Stromal cell of bone marrow (primary cell): ENCODE measurements around the gene TENM4.

Source experiments
- DNase-seq: peaks from one replicate; pipeline ENCODE4 v3.0.0-alpha.2; 2012; ENCODE audit warnings: low read depth

The TENM4 gene

DNA sequence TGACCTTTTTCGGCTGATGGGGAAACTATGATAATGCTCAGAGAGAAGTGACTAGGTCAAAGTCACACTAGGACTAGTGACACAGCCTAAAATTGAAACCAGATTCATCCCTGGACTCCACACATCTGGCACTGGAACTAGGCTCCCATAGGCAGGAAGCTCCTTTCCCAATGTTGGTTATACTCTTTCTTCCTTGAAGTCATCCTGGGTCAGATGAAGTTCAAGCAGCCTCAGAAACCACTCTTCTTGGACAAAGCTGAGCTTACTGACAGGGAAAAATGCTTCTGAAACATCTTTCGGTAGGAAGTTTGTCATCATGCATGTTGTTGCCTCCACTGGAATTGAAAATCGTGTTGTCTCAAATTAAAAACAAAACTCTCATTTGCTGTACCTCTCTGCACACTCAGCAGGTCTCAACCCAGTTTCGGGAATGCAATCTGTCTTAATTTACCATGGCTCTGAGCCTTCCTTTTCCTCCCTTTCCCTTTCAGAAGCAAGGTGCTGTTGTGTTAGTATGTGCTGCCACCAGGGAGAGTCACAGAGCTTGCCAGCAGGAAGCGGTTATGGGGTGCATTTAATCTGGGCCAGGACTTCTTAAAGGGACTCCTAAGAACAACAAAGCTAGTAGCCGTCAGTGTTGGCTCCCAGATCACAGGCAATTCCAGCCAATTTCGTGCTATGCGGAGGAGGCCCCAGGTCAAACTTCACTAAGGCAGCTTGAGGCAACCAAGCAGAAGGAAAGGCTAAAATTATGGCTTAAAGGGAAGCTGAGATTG, 384.8 kb downstream of the TENM4 start:
- DNase-seq: peak; percentile 90

DNA sequence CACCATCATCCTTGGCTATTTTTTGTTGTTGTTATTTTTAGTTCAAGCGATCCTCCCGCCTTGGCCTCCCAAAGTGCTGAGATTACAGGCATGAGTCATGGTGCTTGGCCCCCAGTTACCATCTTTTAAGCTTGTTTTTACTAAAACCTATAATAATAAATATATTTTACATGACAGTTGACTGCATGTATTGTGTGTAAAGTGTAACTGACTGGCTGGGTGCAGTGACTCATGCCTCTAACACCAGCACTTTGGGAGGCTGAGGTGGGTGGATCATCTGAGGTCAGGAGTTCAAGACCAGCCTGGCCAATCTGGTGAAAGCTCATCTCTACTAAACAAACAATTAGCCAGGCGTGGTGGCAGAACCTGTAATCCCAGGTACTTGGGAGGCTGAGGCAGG, 386.2 kb downstream of the TENM4 start:
- peak; percentile 55 for DNase-seq

DNA sequence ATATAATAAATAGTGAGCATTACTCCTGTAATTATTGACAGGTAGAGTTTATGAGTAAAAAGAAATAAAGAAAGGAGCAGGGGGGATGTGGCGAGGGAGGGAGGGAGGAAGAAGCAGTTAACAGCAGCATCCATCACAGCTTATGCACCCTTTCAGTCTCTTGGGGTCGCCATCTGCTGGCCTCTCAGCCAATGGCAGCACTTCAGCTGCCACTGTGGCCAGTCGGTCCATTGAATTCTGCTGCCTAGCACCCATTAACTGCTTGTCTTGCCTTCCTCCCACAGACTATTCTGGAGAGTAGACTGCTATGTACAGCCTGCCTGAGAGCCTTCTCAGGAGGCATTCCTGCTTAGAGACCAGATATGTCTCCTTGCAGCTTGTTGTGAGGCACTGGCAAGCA, 388.3 kb downstream of the TENM4 start:
- DNase-seq: no peak

DNA sequence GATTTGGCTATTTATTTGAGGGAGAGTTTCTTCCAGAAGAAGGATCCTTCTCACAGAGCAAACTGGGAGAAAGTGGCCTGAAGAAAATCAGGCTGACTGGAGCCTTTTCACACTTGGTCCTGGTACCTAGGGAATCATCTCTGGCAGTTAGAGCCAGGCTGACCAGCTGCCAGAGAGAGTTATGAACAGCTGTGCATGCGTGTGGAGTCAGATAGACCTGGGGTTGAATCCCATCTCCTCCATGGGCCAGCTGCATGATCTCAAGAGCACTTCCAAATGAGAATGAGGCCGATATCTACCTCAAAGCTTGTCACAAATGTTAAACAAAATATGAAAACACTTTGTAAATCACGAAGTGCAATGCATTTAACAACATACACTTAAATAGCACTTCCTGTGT, 390.0 kb downstream of the TENM4 start:
- DNase-seq: no peak

DNA sequence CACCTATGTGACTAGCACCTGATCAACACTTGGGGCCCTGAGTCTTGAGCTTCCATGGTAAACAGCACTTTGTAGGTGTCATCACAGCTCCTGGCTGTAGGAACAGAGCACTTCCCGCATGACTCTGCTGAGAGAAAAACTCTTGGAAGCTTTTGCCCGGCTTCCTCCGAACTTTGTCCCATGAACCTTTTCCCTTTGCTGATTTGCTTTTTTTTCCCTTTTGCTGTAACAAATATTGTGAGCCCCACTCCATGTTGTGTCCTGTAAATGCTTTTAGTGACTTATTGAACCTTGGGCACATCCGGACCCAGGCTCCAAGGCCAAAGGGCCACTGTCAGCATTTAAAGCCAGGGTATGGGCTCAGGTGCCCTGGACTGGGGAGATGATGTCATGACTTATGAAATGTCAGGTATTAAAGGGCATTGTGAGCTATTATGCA, 391.1 kb downstream of the TENM4 start:
- DNase-seq: no peak

DNA sequence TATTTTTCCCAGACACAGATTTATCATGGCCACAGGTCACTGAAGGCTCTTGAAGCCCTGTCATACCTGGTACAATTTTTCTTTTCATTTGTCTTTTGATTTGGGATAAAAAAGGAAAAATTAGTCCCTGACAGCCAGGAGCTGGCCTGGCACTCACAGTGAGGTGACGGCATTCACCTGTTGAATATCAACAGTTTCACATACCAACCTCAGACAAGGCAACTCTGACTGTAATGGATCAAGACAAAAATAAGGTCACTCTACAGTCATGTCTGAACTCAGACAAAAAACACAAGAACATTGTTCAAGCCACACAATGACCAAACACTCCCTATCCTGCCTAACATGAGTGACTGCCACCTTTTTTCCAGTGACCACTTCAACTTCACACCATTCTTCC, 392.9 kb downstream of the TENM4 start:
- DNase-seq: no peak

DNA sequence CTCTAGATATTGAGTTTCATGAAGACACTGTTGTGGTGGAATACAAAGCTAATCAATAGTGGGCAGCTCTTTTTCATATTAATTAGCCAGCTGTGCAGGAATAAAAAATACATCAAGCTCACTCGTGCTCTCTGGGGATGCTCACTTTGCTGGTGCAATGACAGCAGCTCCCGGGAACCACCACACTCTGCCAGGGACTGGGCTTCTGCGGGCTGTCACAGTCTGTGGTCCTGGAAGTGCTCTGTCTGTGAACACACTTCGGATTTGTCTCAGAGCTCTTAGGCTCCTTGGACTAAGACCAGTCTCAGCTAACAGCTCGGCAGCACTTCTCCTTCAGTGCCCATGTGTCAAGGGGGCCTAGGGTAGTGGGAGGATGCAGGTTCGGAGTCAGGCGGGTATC, 393.5 kb downstream of the TENM4 start:
- DNase-seq: no peak

DNA sequence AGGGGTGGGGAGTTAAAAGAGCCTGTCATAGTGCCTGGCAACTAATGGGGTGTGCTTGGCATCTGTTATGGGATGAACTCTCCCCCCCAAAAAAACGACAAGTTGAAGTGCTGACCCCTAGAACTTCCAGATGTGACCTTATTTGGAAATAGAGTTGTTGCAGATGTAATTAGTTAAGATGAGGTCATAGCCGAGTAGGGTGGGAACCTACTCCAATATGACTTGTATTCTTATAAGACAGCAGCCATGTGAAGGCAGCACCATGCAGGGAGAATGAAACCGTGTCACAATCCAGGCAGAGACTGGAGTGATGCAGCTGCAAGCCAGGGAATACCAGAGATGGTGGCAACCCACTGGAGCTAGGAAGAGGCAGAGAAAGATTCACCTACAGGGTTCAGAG, 394.5 kb downstream of the TENM4 start:
- no peak for DNase-seq

DNA sequence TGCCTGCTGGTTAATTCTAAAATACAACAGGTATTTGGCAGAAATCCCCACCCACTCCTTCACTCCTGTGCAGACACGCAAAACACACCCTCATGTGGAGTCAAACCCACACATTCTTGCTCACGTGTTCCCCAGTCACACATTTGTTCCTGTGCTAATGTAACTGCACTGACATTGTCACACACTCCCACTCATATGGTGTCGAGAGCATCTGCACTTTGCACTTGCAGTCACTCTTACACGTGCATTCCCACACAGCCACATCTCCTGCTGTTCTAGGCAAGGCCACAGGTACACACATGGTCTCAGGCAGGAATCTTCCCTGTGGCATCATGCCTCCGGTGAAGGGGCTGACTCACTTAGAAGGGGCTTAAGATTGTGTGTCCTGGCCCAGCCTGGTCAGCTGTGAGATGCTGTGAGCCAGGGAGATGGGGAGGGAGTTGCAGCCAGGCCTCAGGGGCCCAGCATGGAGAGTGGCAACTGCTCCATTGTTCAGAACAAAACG, 395.0 kb downstream of the TENM4 start:
- no peak for DNase-seq

DNA sequence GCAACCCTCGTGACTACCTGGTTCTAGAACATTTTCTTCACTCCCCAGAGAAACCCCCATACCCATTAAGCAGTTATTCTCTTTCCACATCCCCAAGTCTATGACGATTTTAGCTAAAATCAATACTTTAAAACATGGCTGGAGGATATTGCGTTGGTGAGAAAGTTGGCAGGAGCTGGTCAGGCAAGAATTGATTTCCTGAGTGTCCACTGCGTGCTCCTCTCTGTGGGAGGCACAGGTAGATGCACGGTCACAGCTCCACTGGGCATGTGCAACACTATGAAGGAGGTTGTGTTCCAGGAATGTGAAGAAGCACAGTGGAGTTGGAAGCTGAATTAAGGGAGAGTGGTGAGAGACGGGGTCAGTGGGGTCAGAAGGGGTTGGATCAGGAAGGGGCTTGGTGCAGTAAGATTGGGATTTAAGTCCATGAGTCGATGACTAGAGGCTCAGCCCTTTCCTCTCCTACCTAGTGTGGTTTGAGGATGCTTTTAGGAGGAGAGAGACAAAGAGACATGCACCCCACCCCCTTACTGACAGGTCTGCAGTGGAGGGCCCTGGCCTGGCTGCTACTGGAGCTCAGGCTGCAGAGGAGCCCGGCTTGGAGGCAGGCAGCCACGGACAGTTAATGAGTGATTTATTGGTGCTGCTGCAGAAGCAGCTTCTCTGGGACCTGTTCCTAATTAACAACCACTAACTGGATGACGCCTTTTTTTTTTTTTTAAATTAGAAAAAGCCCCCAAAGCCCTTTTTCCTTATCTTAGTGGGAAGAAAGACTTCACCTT, 395.6 kb downstream of the TENM4 start:
- no peak for DNase-seq

DNA sequence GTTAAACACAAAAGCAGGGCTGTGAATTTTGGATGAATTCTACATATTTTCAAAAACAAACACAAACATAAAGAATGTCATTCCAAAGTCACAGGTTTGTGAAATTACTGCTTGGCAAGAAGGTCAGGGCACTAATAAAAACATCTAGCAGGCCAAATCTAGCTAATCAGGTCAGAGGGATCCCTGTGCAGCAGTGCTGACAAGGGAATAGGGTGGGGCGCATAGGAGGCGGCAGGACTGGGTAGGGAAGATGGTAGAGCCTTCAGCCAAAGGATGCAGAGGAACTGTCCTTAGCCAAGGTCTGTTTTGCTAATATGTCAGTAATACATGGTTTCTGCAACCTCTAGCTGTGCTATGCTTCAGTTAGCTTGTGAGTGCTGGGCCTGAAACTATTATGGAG, 396.6 kb downstream of the TENM4 start:
- no peak for DNase-seq

DNA sequence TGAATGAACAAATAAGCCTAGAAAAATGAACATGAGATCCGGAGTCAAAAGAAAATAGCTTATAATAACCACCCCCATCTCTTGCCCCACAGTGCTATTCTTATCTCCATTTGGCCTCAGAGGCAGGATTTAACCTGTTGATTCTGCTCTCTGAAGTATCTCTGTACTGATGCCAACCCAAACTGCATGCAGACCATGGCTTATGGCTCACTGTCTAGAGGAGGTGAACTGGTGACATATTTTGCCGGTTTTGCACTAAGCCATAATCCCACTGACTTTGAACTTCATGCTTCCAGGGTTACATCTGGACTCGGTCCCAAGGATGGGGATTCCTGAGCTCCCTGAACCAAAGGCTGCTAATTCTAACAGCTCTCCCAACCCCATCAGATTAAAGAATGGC, 397.1 kb downstream of the TENM4 start:
- no peak for DNase-seq

DNA sequence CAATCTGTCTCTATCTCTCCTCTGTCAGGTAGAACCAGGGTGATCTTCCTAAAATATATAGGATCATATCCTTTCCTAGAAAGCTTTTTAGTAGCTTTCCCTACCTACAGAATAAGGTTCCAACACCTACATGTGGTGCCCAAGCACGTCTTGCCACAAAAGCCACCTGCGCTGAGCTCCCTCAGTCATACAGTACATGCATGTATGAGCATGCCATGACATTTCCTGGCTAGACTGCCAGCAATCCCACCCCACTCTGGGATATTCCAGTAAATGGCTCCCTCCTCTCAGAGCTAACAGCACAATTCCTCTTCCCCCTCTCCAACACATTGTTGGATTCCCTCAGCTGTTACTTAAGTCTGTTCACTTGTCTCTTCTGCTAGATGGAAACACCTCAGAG, 398.0 kb downstream of the TENM4 start:
- no peak for DNase-seq

DNA sequence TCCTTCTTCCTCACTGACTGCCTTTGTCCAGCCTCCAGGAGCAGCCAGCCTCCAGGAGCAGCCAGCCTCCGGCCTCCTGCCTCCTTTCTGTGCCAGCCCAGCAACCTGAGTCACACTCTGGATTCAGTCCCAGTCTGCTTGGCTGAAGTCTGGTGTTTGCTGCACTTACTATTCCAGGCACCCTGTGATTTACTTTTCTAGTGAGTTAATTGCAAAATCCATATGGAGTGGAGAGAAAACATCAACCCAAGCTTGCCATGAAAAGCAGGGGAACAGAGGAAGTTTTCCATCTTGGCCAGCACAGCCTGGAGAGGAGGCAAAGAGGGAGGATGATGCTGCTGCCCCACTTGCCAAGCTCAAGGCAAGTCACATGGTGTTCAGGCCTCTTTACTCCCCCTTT, 400.5 kb downstream of the TENM4 start:
- DNase-seq: peak; percentile 22

DNA sequence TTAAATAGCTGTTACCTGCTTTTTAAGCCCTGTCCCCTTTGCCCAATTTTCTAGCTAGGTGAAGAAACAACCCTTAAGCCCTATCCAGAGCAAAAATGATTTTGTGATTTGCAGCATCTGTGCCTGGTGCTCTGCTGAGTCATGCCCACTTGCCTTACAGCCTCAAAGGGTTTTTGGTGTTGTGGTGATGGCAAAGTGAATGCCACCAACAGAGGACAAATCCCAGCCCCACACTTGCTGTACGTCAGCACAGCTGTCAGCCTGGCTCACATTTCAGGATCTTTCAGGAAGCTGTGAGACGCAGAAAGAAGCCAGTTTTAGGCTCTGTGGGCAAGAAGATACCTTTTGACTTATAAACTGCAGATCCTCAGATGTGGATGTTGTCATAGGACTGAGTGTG, 401.7 kb downstream of the TENM4 start:
- peak; percentile 23 for DNase-seq

DNA sequence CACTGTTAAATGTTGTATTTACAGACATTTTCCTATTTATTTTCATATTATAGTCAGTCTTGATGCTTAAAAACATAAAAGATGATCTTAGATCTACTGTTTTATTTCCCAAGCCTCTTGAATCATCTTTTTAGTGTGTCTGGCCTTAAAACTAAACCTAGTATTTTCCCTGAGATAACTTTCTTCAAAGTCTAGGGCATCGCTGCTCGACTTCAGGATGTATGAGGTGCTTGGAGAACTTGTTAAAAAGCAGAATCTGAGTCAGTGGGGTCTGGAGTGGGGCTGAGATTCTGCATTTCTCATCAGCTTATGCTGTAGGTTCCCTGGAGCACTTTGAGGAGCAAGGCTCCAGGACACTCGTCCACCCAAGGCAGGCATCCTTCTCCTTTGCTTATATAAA, 404.9 kb downstream of the TENM4 start:
- no peak for DNase-seq

DNA sequence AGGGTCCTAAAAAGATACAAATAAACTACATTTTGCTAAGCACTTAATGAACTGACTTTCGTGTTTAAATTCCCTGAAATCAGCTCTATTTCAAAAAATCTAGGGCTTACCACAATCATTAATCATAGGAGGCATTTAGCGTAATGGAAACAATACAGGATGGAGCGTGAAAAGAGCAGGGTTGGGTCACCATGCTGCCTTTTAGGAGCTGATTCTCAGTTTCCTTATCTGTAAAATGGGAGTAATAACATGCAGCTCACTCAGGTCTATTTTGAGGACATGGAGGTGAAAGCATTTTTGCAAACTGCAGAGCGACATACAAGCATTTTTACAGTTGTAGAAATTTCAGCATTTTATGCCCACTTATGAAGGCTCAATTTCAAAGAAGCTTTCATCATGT, 407.0 kb downstream of the TENM4 start:
- no peak for DNase-seq

DNA sequence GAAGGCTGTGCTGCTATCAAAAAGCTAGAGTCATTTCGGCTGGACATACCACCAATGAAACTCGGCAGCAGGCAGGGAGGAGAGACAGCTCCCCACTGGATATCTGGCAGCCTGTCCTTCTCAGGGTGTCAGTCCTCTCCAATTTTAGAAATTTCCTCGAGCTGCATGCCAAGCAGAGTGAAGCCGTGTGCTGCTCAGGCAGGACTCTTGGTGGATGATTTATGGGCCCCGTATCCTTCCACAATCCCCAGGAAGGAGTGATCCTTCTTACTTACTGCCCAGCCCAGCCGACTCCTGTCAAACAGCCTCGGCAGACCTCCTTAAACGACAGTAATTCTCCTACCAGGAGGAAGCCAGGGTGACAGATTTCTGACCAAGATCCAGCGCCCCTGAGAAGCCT, 410.4 kb downstream of the TENM4 start:
- DNase-seq: no peak

DNA sequence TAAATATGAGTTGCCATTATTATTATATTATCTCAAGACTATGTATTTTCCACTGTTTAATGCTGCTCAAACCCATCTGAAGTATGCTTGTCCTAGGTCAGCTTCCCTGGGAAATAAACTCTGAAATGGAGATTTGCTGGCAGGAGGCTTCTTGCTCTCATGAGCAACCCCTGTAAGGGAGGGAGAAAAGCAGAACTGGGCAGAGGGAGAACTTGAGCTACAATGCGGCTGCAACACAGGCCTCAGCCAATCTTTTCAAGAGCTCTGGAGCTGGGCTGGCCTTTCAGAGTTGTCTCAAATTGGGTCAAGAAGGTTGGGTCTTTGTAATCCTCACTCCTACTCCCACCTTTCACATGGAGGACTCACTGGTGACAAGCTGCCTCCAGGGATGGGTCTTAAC, 412.6 kb downstream of the TENM4 start:
- DNase-seq: no peak

DNA sequence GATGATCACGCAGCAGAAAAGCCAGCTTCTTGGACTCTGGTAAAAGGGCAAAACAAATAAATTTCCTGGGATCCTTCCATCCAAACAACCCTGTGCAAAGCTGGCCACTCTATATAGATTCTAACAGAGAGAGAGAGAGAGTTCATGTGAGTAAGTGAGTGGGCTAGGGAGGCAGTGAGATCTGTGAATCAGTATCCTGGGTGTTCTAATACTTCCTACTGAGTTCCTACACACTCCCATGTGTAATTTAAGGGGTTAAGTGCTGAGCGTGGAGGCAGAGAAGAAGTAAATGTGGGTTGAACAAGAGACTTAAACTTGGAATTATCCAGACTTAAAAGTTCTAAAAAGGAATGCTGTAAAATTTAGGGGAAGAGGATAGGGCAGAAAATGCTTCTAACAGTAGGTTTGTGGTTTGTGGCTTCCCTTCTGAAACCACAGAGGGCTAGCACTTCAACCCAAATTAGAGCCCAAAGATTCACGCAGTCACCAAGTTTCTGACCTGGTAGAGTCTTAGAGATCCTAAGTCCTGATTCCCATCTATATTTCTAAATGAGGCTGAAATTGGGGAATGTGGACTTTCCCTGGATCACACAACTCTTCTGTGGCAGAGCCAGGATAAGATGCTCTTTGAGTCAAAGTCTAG, 413.9 kb downstream of the TENM4 start:
- DNase-seq: peak; percentile 44

DNA sequence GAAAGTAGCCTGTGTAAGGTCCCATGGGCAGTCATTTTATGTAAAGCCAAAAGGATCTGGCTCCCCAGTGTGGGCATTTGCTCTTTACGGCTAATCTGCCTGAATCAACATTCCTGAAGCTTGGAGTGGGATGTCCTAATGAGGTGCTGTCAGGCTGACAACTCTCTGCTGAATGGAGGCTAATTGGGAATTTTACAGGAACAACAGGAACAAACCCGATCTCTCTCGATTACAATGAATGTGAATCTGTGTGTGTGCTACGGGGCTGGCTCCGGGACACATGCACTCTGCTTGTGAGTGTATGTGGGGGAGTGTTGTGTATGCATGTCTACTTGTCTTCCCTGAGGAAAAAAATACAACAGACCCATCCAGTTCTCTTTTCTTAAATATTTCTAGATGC, 415.2 kb downstream of the TENM4 start:
- DNase-seq: no peak

DNA sequence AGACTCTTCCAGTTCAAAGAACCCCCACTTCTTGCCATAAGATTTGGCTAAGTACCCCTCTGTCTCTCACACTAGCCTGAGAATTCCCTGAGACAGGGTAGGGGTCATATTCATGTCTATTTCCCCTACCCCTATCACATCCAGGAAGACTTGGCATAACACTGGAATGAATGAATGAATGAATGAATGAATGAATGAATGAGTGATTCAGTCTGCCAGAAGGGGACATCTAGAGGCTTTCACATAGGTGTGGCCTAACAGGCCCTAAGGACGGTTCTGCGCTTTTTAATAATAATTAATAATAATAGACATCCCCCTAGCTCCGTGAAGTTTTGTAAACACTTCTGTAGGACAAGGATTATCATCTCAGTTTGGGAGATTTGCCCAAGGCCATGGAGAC, 415.7 kb downstream of the TENM4 start:
- no peak for DNase-seq

DNA sequence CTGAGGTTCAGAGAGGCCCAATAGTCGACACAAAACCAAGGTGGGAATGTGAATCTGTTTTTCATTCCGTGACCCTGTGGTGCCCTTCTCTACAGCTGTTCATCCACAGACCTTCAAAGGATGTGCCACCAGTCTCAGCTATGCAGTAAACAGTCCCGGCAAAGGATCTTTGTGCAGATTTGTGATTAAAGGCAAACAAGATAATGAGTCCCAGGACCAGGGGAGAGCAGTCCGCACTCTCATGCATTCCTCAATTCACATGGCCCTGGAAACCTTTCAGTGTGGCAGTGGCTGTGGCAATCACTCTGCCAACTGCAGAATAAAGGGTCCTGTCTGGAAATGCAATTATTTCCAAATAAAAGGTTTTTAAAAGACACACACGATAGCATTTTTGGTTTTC, 418.6 kb downstream of the TENM4 start:
- no peak for DNase-seq
